ENCODE results near the gene MESD. TPM values are rescaled to one million over a fixed set of nuclear protein-coding genes. Genes with fewer than 3 reads are reported as not detected.

Gene MESD
- total and polyA plus RNA-seq, 2 of the 4 experiments (the other 2 are of a cell fraction): 10.0 to 14.0 TPM

DNA sequence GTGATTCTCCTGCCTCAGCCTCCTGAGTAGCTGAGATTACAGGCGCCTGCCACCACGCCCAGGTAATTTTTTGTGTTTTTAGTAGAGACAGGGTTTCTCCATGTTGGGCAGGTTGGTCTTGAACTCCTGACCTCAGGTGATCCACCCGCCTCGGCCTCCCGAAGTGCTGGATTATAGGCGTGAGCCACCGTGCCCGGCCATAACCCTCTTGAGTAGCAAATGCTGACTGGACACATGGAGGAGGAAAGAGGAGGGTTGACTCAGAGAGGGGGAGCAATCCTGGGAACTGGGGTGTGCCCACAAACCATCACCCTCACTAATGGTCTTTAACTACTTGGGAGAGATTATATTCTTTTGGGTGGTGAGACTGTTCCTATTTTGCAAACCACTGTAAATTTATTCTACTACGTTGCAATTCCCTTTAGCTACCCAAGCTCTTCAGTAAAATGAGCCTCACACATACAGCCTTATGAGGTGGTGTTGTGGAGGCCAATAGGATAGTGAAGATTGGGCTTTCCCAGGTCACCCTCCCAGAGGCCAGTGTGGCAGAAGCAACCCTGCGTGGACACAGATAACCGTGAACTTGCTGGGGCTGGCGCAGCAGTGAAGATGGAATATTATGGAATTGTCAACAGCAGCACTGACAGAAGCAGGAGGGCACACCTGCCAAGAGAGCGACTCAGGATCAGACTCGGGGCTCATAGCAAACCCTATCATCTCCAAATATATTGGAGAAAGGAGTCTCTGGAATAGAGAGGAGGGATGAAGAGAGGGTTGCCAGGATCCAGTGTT is 48.5 kb upstream of the MESD start:
- no peak overlapping the region for H2BK120ac ChIP-seq (ENCODE audit: low read depth, low read length)
- no peak overlapping the region for H3K56ac ChIP-seq (ENCODE audit: extremely low read depth, insufficient read depth, low read length)
- H4K5ac ChIP-seq (ENCODE audit: low read depth, low read length): no peak overlapping the region
- H3K27me3 ChIP-seq (ENCODE audit: control insufficient read depth, insufficient read depth, low read length): peaks cover 2% of the 10 kb centered on the region; the same call in 1 of the 2 replicates
- no peak overlapping the region for H2BK15ac ChIP-seq (ENCODE audit: low read depth, low read length)
- H4K8ac ChIP-seq (ENCODE audit: low read depth in 2 of 2, low read length in 2 of 2): no peak overlapping the region
- WGBS, 2 experiments (ENCODE audit: extremely low coverage in 2 of 2, insufficient read length in 1 of 2): no CpG with 5 or more reads among the region's 14 CpGs
- no peaks in the 10 kb centered on the region; the same call in 1 of the 2 replicates for H3K9me1 ChIP-seq (ENCODE audit: insufficient read depth, low read length)
- no peaks in the 10 kb centered on the region for H3K36me3 ChIP-seq (ENCODE audit: control insufficient read depth, insufficient read depth, low read length)
- H3K9ac ChIP-seq (ENCODE audit: low read depth, low read length): no peak overlapping the region
- H3K18ac ChIP-seq (ENCODE audit: low read depth, low read length): no peak overlapping the region
- no peak overlapping the region for H2BK5ac ChIP-seq (ENCODE audit: low read depth, low read length, poor library complexity, severe bottlenecking)
- no TSS peak for BruUV-seq (replicated peaks)
- no peak overlapping the region for H3K4ac ChIP-seq (ENCODE audit: low read depth, low read length)
- no peak overlapping the region for H3K23ac ChIP-seq (ENCODE audit: low read depth, low read length)
- H2AK5ac ChIP-seq (ENCODE audit: low read depth, low read length): no peak overlapping the region
- H3K4me3 ChIP-seq (ENCODE audit: insufficient read depth, low read depth, low read length): no peak overlapping the region
- H3K4me1 ChIP-seq (ENCODE audit: control insufficient read depth, insufficient read depth, low read length): no peaks in the 10 kb centered on the region
- dilution Hi-C loops (cut with HindIII; ENCODE audit: low sequenced_read_pairs, unreplicated experiment) (no loop called here), in situ Hi-C loops (cut with MboI; ENCODE audit: low sequenced_read_pairs) (no loop called here), intact Hi-C loops (cut with micrococcal nuclease) (no loop called here)
- POLR2A ChIA-PET (ENCODE audit: unreplicated experiment): no interaction called here
- H4K91ac ChIP-seq (ENCODE audit: insufficient read depth, low read depth, low read length): no peak overlapping the region
- no peaks in the 10 kb centered on the region for H4K20me1 ChIP-seq (ENCODE audit: insufficient read depth, low read length)
- H3K27ac ChIP-seq (ENCODE audit: insufficient read depth, low read length): no peak overlapping the region
- H2AK9ac ChIP-seq (replicated peaks; ENCODE audit: low read depth, low read length, poor library complexity): no peak overlapping the region
- ATAC-seq (ENCODE audit: low read depth) (no peak), DNase-seq (no peak)
- H3K14ac ChIP-seq (replicated peaks; ENCODE audit: low read depth, low read length): no peak overlapping the region
- H3K4me2 ChIP-seq (ENCODE audit: low read depth, low read length): no peak overlapping the region
- no peak overlapping the region for H2BK20ac ChIP-seq (ENCODE audit: low read depth, low read length)
- H3K9me3 ChIP-seq (ENCODE audit: control insufficient read depth, insufficient read depth, low read length): no peaks in the 10 kb centered on the region
- H3K79me1 ChIP-seq (ENCODE audit: low read depth in 1 of 2, low read length in 2 of 2): no peaks in the 10 kb centered on the region
- CTCF ChIA-PET: interaction anchor here (1.4 kb wide), 1 partner anchor 228 kb away, joined by 5 read pairs; no protein-coding TSS in a partner anchor
- TF ChIP-seq MAZ (IDR thresholded peaks at IDR 0.05; ENCODE audit: borderline replicate concordance, low read depth, low read length) (no peak), RFX5 (IDR thresholded peaks at IDR 0.05; ENCODE audit: low read depth, low read length) (no peak), FOS (IDR thresholded peaks at IDR 0.05; ENCODE audit: low read depth, low read length) (no peak), MAFK (IDR thresholded peaks at IDR 0.05; ENCODE audit: low read depth, low read length) (no peak), POLR2A (IDR thresholded peaks at IDR 0.05; ENCODE audit: low read depth, low read length) (no peak), NFE2L2 (IDR thresholded peaks at IDR 0.05; ENCODE audit: low read depth, low read length) (no peak), BHLHE40 (IDR thresholded peaks at IDR 0.05; ENCODE audit: low read depth, low read length) (no peak), SMC3 (IDR thresholded peaks at IDR 0.05; ENCODE audit: low read depth, low read length) (no peak), MXI1 (IDR thresholded peaks at IDR 0.05; ENCODE audit: borderline replicate concordance, low read depth, low read length) (no peak), RCOR1 (IDR thresholded peaks at IDR 0.05; ENCODE audit: insufficient replicate concordance, low read length) (no peak), CHD1 (IDR thresholded peaks at IDR 0.05; ENCODE audit: low read depth, low read length) (no peak), RAD21 (IDR thresholded peaks at IDR 0.05; ENCODE audit: low read length) (no peak), CEBPB (IDR thresholded peaks at IDR 0.05; ENCODE audit: low read depth, low read length) (no peak)
- TF ChIP-seq, protein P1, sequence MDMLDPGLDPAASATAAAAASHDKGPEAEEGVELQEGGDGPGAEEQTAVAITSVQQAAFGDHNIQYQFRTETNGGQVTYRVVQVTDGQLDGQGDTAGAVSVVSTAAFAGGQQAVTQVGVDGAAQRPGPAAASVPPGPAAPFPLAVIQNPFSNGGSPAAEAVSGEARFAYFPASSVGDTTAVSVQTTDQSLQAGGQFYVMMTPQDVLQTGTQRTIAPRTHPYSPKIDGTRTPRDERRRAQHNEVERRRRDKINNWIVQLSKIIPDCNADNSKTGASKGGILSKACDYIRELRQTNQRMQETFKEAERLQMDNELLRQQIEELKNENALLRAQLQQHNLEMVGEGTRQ (IDR thresholded peaks at IDR 0.05; ENCODE audit: low read depth, low read length): no peak
- TF ChIP-seq, protein P2, sequence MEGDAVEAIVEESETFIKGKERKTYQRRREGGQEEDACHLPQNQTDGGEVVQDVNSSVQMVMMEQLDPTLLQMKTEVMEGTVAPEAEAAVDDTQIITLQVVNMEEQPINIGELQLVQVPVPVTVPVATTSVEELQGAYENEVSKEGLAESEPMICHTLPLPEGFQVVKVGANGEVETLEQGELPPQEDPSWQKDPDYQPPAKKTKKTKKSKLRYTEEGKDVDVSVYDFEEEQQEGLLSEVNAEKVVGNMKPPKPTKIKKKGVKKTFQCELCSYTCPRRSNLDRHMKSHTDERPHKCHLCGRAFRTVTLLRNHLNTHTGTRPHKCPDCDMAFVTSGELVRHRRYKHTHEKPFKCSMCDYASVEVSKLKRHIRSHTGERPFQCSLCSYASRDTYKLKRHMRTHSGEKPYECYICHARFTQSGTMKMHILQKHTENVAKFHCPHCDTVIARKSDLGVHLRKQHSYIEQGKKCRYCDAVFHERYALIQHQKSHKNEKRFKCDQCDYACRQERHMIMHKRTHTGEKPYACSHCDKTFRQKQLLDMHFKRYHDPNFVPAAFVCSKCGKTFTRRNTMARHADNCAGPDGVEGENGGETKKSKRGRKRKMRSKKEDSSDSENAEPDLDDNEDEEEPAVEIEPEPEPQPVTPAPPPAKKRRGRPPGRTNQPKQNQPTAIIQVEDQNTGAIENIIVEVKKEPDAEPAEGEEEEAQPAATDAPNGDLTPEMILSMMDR (conservative IDR thresholded peaks at IDR 0.05; ENCODE audit: low read depth, low read length): no peak
- peak overlapping the region; percentile 17 for H2AFZ ChIP-seq (replicated peaks; ENCODE audit: low read length, poor library complexity)

Data from IMR-90 (cell line).